GM12878 (cell line): ENCODE results near the gene FKBP15. TPM values are rescaled to one million over a fixed set of nuclear protein-coding genes. Genes with fewer than 3 reads are reported as not detected.

Experiments
- BCL3 ChIP-seq: IDR thresholded peaks from 2 replicates; pipeline ENCODE4 v1.6.1; 2011; ENCODE audit warnings: borderline replicate concordance, low read depth, mild to moderate bottlenecking, moderate library complexity, low read length; ENCODE audit not compliant: insufficient read depth, poor library complexity, severe bottlenecking
- BMI1 ChIP-seq: fragments of 450-650 bp; IDR thresholded peaks from 2 replicates; pipeline ENCODE4 v1.6.1; 2016; ENCODE audit warnings: mild to moderate bottlenecking, moderate library complexity, borderline replicate concordance
- BRCA1 ChIP-seq: IDR thresholded peaks from 2 replicates; pipeline ENCODE4 v1.6.1; 2011; ENCODE audit warnings: low read depth, low read length, improper control_type of control experiment
- CHD2 ChIP-seq: IDR thresholded peaks from 2 replicates; pipeline ENCODE4 v1.6.1; 2011; ENCODE audit warnings: low read depth, low read length, improper control_type of control experiment, borderline replicate concordance
- CREM ChIP-seq: IDR thresholded peaks from 2 replicates; pipeline ENCODE4 v1.6.1; 2014; ENCODE audit warnings: antibody characterized with exemption, low read depth
- E2F8 ChIP-seq: fragments of 450-650 bp; IDR thresholded peaks from 2 replicates; pipeline ENCODE4 v1.6.1; 2018; ENCODE audit warnings: mild to moderate bottlenecking, low read depth, moderate library complexity; ENCODE audit not compliant: partially characterized antibody
- JUND ChIP-seq: IDR thresholded peaks from 2 replicates; pipeline ENCODE4 v1.6.1; 2012; ENCODE audit warnings: low read depth, mild to moderate bottlenecking, low read length, improper control_type of control experiment, moderate library complexity
- KDM1A ChIP-seq: fragments of 200-600 bp; sonication (generic); IDR thresholded peaks from 2 replicates; pipeline ENCODE4 v1.6.1; 2016; ENCODE audit warnings: borderline replicate concordance
- MXI1 ChIP-seq: fragments of 150-350 bp; IDR thresholded peaks from 2 replicates; pipeline ENCODE4 v1.6.1; 2011; ENCODE audit warnings: low read depth, mild to moderate bottlenecking, inconsistent platforms, low read length, improper control_type of control experiment
- NFIC ChIP-seq: IDR thresholded peaks from 2 replicates; pipeline ENCODE4 v1.6.1; 2012; ENCODE audit warnings: low read depth, mild to moderate bottlenecking, inconsistent platforms, low read length, moderate library complexity
- POLR2AphosphoS5 ChIP-seq: IDR thresholded peaks from 2 replicates; pipeline ENCODE4 v1.6.1; 2011; ENCODE audit warnings: mild to moderate bottlenecking, low read length, inconsistent platforms
- RAD51 ChIP-seq: fragments of 450-650 bp; IDR thresholded peaks from 2 replicates; pipeline ENCODE4 v1.6.1; 2016; ENCODE audit warnings: moderate library complexity, mild to moderate bottlenecking, inconsistent platforms
- RFX5 ChIP-seq: IDR thresholded peaks from 2 replicates; pipeline ENCODE4 v1.6.1; 2011; ENCODE audit warnings: low read depth, low read length, improper control_type of control experiment
- SIX5 ChIP-seq: IDR thresholded peaks from 2 replicates; pipeline ENCODE4 v1.6.1; 2011; ENCODE audit warnings: mild to moderate bottlenecking, low read depth, low read length, moderate library complexity; ENCODE audit not compliant: severe bottlenecking
- SMAD5 ChIP-seq: IDR thresholded peaks from 2 replicates; pipeline ENCODE4 v1.6.1; 2016; ENCODE audit warnings: antibody characterized with exemption, low read depth
- SUZ12 ChIP-seq: fragments of 200-600 bp; sonication (generic); IDR thresholded peaks from one replicate; pipeline ENCODE4 v1.6.1; 2018; ENCODE audit warnings: antibody characterized with exemption, mild to moderate bottlenecking; ENCODE audit not compliant: unreplicated experiment
- TAF1 ChIP-seq: IDR thresholded peaks from 2 replicates; pipeline ENCODE4 v1.6.1; 2011; ENCODE audit warnings: mild to moderate bottlenecking, low read depth, low read length, borderline replicate concordance
- TCF3 ChIP-seq: IDR thresholded peaks from 2 replicates; pipeline ENCODE4 v1.6.1; 2012; ENCODE audit warnings: low read depth, mild to moderate bottlenecking, low read length, borderline replicate concordance; ENCODE audit not compliant: insufficient read depth
- ZNF207 ChIP-seq: fragments of 450-650 bp; IDR thresholded peaks from 2 replicates; pipeline ENCODE4 v1.6.1; 2014; ENCODE audit warnings: antibody characterized with exemption, mild to moderate bottlenecking, borderline replicate concordance
- ZNF24 ChIP-seq: fragments of 450-650 bp; IDR thresholded peaks from 2 replicates; pipeline ENCODE4 v1.6.1; 2017; ENCODE audit warnings: antibody characterized with exemption, mild to moderate bottlenecking
- ZSCAN29 ChIP-seq: fragments of 450-650 bp; IDR thresholded peaks from 2 replicates; pipeline ENCODE4 v1.6.1; 2017; ENCODE audit warnings: mild to moderate bottlenecking, moderate library complexity
- ZZZ3 ChIP-seq: IDR thresholded peaks from 2 replicates; pipeline ENCODE4 v1.6.1; 2011; ENCODE audit warnings: low read depth; ENCODE audit not compliant: control insufficient read depth, insufficient read length
- polyA plus RNA-seq, 11 experiments: library from polyadenylated mRNA; depleted of rRNA in 4 of 11; unstranded in 6 of 11; stranded (reverse) in 5 of 11; fragments of >200 nt; fragmentation: Nextera tagmentation in 4 of 11; fragmentation: Illumina TruSeq in 1 of 11; extraction: Ambion mirVana in 4 of 11; extraction: Trizol in 1 of 11; gene quantifications; 1 replicate in 1 of 11; 2 replicates in 10 of 11; pipeline versions ENCODE4 v1.2.1 to v1.2.3, GENCODE V29; 2011 to 2016; ENCODE audit warnings: inconsistent platforms in 2 of 11, missing spikeins in 2 of 11, low read depth in 1 of 11
- total RNA-seq, 4 experiments: library from RNA; depleted of rRNA in 3 of 4; stranded (reverse); fragments of >200 nt in 3 of 4; fragmentation: Illumina TruSeq in 1 of 4; extraction: Trizol in 1 of 4; gene quantifications; 2 replicates each; pipeline versions ENCODE4 v1.2.1 to v1.2.3, GENCODE V29; 2013 to 2021
- TF ChIP-seq, protein P1 (sequence below): IDR thresholded peaks from 2 replicates; pipeline ENCODE4 v1.6.1; 2012; ENCODE audit warnings: low read length, inconsistent platforms
- TF ChIP-seq, protein P2 (sequence below): IDR thresholded peaks from 2 replicates; pipeline ENCODE4 v1.6.1; 2011; ENCODE audit warnings: mild to moderate bottlenecking, low read depth, low read length, moderate library complexity; ENCODE audit not compliant: insufficient replicate concordance
- TF ChIP-seq, protein P3 (sequence below): IDR thresholded peaks from 2 replicates; pipeline ENCODE4 v1.6.1; 2011; ENCODE audit warnings: borderline replicate concordance, low read depth, mild to moderate bottlenecking, moderate library complexity, mixed read lengths, low read length; ENCODE audit not compliant: insufficient read depth; ENCODE audit errors: extremely low read length

FKBP15 gene
- total and polyA plus RNA-seq, 10 of the 15 experiments (the other 5 are each of a cell fraction or from before 2014, with no cell fraction given) = 5.0 to 53.4 (median 21.2) TPM

DNA sequence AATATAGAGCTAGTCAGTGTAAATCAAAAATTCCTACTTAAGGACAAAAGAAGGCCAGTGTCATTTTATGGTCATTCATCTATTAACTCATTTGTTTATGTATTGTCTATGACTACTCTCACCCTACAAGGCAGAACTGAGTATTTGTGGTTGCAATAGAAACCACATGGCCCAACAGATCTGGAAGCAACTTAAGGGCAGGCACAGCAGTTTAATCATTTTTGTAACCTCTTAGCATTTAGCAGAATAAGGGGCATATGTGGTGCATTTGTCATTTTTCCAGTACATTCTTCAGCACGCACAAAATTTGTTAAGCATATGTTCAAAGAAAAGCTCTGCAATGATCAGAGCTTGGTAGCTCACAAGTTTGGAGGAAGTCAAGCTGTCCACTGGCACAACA, 1.1 kb downstream of the FKBP15 start (continued):
- TF ChIP-seq E2F8 (no peak), NFIC (peak; percentile 82), RAD51 (no peak), SIX5 (no peak), TCF3 (no peak), ZNF207 (no peak), CHD2 (no peak), ZNF24 (no peak), TAF1 (no peak), POLR2AphosphoS5 (no peak), BMI1 (no peak), ZZZ3 (no peak), KDM1A (no peak), CREM (peak; percentile 75), BCL3 (no peak), RFX5 (no peak), MXI1 (0 out of 2 replicates have a peak, but pooled peaks have one; percentile 56), JUND (no peak), BRCA1 (no peak), SMAD5 (no peak), ZSCAN29 (no peak), SUZ12 (no peak)
- TF ChIP-seq, protein P1, sequence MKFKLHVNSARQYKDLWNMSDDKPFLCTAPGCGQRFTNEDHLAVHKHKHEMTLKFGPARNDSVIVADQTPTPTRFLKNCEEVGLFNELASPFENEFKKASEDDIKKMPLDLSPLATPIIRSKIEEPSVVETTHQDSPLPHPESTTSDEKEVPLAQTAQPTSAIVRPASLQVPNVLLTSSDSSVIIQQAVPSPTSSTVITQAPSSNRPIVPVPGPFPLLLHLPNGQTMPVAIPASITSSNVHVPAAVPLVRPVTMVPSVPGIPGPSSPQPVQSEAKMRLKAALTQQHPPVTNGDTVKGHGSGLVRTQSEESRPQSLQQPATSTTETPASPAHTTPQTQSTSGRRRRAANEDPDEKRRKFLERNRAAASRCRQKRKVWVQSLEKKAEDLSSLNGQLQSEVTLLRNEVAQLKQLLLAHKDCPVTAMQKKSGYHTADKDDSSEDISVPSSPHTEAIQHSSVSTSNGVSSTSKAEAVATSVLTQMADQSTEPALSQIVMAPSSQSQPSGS = peak; percentile 71
- TF ChIP-seq, protein P2, sequence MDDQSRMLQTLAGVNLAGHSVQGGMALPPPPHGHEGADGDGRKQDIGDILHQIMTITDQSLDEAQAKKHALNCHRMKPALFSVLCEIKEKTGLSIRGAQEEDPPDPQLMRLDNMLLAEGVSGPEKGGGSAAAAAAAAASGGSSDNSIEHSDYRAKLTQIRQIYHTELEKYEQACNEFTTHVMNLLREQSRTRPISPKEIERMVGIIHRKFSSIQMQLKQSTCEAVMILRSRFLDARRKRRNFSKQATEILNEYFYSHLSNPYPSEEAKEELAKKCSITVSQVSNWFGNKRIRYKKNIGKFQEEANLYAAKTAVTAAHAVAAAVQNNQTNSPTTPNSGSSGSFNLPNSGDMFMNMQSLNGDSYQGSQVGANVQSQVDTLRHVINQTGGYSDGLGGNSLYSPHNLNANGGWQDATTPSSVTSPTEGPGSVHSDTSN = no peak
- TF ChIP-seq, protein P3, sequence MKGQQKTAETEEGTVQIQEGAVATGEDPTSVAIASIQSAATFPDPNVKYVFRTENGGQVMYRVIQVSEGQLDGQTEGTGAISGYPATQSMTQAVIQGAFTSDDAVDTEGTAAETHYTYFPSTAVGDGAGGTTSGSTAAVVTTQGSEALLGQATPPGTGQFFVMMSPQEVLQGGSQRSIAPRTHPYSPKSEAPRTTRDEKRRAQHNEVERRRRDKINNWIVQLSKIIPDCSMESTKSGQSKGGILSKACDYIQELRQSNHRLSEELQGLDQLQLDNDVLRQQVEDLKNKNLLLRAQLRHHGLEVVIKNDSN = no peak
